NCI-H187 treated with DMSO at 0.1 percent for 48 hours (cell line): ENCODE measurements around the gene PPM1M.

Experiments used
- DNase-seq: peaks from one replicate; lab custom pipeline; 2025; lab: John Stamatoyannopoulos, UW

PPM1M gene

GRCh38 chr3:52230889-52231499, 14.6 kb upstream of the PPM1M start:
- DNase-seq = no peak

DNA sequence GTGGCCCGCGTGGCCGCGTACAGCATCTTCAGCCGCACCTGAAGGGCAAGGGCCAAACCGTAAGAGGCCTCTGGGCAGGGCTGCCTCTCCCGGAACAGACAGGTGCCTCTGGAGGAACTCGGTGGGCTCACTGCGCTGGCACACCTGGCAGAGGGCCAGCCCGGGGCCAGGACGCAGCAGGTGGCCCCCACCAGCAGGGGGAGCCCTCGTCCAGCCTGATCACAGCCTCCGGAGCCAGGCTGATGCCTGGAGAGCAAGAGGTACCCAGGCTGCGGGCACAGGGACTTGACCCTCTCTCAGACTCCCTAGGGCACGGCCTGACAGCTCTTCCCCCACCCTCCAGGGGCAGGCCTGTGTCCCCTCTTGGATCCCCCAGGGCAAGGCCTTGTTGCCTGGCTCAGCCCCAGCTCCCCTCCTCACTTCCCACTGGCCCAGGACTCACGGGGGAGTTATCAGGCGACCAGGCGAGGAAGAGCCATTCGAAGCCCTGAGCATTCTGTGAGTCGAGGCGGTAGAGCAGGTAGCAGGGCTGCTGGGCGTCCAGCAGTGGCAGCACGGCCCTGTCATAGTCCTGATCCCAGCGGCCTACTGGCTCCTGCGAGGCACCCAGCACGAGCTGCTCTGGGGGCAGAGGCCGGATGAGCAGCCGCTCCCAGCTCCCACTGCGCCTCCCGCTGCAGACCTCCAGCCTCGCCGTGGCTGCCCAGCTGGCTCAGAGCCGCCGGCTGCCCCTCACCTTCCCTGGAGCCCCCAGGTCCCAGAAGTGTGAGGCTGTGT, 13.9 kb upstream of the PPM1M start:
- no peak for DNase-seq

DNA sequence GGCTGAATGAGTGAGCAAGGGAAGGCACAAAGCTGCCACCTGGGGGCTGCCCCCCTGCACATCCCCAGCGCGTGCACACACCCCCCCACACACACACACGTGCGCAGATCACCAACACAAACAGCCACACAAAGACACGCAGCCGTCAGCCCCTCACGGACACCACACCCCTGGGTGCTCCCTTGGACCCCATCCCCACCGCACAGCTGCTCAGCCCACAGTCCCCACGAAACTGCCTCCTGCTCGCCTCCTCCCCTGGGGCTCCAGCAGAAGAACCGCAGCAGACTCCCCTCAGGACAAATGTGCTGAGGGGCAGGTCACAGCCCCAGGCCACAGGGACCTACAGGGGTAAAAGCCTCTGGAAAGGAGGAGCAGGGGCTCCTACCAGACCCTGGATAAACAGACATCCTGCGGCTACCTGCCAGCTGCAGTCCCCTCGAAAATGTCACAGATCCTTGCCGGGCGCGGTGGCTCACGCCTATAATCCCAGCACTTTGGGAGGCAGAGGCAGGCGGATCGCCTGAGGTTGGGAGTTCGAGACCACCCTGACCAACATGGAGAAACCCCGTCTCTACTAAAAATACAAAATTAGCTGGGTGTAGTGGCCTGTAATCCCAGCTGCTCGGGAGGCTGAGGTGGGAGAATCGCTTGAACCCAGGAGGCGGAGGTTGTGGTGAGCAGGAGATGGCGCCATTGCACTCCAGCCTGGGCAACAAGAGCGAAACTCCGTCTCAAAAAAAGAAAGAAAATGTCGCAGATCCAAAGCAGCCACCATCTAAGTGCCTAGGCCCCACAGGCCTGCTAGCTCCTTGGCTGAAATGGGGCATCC, 13.1 kb upstream of the PPM1M start:
- no peak for DNase-seq

DNA sequence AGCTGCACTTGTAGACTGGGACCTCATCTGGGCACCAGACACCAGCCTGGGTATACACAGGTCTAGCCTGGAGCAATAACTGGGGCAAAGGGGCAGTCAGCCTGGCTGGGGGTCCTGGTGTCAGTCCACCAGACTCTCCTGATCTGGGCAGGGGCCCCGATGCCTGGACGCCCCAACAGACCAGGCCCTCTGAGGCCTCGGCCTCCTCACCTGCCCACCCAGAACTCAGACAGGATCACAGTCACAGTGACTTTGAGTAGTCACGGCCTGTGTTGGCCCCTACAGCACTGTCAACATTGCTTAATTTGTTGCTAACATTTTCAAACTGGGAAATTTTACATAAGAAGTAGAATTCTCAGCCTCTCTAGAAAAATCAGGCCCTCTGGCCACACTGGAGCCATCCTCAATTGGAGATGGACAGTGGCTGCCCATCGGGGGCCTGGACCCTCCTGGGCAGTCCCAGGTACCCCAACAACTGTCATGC, 12.4 kb upstream of the PPM1M start:
- DNase-seq = no peak

DNA sequence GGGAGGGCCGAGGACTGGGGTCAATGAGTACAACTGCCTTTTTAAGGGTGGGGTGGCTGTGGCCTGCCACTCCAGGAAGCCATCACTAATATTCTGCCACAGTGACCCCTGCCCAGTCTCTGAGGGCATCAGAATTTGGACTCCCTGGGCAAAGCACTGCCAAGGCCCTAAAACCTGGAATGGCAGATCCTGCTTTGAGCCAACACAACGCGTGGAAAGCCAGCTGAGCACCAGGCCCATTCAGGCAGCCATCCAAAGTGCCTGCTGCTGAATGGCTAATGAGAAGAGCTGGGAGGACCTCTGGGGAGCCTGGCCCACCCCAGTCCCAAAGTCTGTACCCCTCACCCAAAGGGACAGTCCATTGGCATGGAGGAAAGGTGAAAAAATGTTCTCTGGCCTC, 11.6 kb upstream of the PPM1M start:
- DNase-seq = no peak

DNA sequence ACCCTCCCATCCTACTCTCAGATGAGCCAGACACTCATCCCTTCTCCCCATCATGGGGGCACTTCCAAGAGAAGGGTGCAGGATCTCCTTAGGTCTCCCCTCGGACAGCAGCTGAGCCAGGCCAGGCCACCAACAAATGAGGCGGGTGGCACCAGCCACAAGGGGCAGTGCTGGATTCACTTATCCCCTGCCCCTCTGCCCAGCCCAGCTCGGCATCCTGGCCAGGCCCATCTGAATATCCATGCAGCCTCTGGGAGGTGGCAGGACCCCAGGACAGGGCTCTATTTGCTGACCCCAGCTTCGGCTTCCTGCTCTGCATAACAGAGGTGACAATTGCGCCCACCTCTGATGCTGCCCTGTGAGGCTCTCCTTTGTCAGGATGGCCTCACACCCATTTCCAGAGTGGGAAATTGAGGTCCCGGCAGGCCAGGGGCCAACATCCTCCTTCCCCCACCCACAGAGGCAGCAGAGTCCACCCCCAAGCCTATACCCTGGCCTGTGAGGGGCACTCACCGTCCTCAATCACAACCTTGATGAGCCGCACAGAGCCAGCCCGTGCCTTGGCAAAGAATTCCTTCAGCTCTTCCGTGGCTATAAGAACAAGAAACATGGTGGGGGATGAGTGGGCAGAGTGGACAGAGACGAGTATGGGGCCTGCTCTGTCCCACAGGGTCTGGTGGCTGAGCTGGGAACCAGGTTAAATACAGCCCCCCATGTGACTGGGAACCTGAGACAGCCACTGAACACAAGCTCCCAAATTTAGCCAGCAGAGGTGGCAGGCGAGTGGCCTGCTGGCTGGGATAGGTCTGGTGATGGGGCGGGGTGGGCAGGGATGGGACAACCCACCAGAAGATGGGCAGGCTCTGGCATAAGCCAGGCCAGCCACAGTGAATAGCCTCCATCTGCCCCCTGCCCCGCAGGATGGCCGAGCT, 10.8 kb upstream of the PPM1M start:
- no peak for DNase-seq

DNA sequence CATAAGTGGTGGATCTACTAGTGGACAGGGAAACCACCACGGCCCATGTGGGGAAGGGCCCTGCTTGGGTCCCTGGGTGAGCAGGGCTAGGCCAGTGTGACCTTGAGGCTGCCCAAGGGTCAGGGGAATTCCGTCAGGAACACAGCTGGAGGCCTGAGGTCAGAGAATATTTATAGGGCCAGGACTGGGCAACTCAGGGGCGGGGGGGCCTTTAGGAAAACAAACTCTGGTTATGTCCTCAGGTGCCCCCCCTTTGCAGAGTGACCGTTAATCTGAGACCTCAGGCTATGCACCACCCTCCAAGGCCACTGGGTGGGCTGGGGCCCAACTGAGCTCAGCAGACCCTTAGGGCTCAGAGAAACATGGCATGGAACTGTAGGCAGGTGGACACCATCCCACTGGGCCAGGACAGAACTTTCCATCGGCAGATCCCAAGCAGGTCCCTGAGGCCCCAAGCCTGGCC, 9.1 kb upstream of the PPM1M start:
- no peak for DNase-seq

DNA sequence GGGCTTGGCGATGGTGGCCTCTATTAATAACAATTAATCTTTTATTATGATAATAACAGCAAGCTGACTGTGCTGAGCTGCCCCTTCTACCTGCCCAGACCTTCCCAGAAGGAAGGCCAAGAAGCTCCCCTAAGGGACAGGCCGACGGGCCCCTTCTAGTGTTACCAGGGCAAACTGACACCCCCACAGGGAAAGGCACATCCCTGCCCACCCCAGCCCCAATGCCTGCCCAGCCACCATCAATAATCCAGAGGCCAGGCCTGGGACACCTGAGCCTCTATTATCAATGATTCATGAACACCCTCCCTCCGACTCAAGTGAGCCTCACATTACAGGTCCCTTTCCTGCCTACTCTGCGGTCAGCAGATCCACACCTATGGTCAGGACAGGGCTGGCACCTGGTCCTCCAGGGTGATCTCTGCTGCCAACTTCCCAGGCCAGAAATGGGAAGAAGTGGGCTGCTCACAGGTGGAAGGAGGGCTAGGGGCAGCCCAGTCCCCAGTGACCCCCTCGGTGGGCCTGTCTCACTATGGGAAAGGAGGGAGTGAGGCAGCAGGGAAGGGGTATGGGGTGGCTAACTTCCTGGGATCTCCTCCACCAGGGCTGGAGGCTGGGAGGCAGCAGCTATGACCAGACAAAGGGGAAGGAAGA, 8.4 kb upstream of the PPM1M start:
- no peak for DNase-seq

GRCh38 chr3:52237657-52238172, 7.8 kb upstream of the PPM1M start:
- DNase-seq = no peak

GRCh38 chr3:52238193-52238760, 7.3 kb upstream of the PPM1M start:
- no peak for DNase-seq

DNA sequence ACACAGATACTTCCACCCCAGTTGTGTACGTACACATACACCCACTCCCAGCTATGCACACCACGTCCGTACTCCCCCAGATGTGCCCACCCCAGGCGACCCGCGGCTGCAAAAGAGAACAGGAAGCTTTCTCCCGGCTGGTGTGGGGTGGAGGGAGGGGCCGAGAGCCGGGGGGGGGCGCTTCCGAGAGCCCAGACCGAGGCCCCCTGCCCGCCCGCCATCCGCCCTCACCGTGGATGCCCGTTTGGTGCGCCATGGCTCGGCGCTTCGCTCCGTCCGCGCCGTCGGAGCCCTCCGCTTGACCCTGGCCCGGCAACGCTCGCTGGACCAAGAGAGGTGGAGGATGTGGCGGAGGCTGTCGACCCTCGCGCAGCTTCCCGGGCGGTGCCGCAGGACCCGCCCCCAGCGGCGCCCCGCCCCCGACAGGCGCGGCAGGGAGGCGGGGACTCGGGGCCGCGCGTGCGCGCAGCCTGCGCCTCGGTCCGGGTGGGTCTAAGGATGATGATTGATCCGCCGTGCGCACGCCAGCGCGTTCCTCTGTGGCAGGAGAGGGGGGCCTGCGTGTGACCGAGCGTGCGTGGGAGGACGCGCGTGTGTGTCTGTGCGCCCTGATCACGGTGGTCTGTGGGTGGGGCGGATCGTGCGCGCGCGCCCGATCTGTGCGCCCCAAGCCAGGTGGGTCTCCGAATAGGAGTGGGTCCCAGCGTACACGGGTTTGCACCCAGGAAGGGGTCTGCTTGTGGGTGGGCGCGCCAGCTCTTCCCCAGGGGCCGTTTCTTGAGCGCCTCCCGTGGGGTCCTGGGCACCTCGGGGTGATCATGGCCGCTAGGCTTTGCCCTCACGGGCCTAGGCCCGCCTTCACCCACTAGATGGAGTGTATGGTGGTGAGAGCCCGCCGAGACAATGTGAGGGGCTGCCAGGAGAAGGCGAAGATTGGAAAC, 6.5 kb upstream of the PPM1M start, which contains the start of gene TWF2:
TSS of gene TWF2 (minus strand) at position 398 of the 941 bp plus-strand sequence. CDS start at position 256, 142 bp downstream.
- no peak for DNase-seq

DNA sequence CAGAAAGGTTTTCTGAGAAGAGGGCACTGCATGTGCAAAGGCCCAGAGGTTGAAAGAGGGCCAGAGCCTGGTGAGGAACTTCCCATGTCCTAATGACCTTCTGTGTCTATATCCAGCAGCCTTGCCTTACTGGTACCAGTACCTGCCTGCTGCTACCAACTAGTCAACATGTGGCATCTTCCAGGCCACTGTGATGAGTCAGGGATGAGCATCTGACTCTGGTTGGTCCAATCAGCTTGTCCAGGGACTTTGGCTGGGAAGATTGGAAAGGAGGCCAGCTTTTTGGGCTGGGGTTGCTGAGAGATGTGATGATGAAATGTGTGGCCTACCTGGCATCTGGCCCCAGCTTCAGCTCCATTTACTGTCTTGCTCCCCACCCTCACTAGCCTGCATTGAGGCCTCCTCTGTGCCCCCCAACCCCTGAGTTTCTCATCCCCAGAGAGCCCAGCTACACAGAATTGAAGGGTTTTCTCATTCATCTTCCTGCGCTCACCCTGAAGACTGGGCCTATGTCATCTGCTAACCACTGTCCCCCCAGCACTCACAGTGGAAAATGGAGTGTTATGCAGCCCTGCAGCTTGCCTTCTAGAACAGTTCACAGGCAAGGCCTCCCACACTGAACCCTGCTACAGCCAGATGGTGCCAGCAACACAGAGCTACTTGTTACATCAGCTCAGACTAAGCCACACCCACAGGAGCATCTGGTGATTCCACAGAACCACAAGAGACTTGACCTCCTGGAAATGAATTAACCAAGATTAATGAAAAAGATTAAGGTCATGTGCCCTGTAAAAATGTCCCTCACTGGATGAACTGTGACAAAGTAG, 5.3 kb upstream of the PPM1M start:
- no peak for DNase-seq

GRCh38 chr3:52240886-52241370, 4.6 kb upstream of the PPM1M start:
- DNase-seq = no peak

GRCh38 chr3:52242039-52242438, 3.5 kb upstream of the PPM1M start:
- DNase-seq = no peak

DNA sequence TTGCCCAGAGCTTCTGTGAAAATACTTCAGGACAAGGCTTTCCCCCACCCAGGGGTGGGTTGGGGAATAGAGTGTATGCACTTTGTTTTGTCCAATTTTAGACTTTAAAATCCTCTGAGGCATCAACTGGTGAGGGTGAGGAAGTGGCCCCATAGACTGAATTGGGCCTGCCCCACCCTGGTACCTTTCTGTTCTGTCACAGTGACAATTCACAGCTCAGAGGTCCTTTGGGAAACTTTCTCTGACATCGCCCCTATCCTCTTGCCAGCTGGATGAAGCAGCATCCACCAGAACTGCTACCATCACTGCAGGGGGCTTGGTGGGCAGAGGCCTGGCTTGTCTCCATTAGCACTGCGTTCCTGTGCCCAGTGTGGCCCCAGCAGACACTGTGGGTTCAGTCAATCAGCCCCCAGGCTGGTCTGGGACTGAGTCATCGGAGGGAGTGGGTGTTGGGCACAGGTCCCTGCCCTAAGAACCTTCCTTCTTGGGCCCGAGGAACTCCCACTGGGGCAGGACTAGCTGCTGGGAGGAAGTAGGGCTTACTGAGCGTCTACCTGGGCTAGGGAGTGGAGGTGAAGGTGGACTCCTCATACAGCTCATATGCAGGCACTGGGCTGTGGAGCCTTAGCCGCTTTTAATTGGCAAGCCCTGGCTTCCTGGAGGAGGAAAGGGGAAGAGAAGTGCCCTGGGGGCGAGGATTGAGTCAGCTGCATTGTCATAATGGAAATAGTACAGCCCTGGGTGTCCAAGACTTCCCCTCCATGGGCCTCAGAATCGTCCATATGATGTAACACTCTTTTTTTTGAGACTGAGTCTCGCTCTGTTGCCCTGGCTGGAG, 1.5 kb upstream of the PPM1M start:
- DNase-seq = no peak

DNA sequence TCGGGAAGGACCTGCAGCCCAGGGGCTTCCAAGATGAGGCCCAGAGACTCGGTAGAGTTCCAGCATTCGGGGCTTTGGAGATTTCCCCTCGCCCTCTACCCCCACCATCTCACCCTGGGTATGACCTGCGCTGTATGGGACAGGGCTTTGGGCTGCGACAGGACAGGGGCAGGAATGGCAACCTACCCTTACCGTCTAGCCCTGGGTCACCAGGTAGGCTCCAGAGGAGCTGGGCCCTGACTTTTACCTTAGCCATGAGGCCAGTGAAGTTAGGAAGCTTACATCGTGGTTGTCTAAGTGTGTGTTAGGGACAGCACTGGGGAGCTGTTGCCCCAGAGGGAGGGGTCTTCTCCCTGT, 683 bp downstream of the PPM1M start:
- no peak for DNase-seq

DNA sequence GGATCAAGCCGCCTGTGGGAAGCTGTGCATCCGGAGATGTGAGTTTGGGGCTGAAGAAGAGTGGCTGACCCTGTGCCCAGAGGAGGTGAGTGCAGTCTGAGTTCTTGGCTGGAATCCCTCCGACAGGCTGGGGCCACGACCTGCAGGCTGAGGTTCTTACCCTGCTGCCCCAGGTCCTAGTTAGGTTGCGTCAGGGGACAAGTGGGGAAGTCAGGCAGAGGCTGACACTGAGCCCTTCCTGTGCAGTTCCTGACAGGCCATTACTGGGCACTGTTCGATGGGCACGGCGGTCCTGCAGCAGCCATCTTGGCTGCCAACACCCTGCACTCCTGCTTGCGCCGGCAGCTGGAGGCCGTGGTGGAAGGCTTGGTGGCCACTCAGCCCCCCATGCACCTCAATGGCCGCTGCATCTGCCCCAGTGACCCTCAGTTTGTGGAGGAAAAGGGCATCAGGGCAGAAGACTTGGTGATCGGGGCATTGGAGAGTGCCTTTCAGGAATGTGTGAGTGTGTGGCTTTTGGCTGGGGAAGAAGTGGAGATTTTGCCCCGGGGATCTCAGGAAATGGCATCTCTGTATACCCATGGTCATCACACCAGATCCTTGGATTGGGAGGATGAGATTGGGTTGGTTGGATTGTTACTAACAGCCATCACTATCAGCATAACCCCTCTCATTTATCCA, 1.3 kb downstream of the PPM1M start:
- DNase-seq = no peak
